NCI-H2196 (cell line): ENCODE results near the gene PAQR5.
A peak's percentile ranks its signal among the peaks of the same experiment; 100 is the strongest.

Experiments used
- DNase-seq: peaks from one replicate; lab custom pipeline; 2025; ENCODE audit not compliant: unreplicated experiment; lab: John Stamatoyannopoulos, UW

Gene PAQR5

DNA sequence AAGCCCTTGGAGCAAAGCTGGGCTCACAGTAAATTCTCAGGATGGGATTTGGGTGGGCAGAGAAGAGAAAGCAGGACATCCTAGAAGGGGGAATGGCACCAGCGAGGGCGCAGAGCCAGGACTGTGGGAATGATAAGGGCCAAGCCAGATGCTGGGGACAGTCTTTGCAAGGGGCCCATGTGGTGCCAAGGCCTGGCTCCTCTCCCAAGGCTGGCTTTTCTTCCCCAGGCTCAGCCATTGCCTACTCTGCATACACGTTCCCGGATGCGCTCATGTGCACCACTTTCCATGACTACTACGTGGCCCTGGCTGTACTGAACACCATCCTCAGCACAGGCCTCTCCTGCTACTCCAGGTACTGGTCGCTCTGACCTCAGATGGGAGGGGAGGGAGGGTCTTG is 90.7 kb downstream of the PAQR5 start:
- DNase-seq, result no peak

DNA sequence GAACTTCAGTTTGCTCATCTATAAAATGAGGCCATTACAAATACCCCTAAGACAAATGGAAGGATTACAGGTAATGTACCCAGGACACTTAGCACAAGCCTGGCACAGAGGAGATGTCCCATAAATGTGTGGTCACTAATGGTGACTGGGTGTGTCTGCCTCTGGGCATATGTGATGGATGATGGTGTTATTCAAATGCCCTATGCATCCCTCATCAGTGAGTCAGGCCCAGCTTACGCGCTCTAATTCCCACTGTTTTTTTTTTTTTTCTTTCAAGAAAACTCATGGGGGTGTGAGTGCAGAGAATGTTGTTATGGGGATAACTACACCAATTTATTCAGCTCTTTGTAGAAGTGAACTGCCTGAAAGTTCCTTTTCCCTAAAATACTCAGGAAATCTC is 91.9 kb downstream of the PAQR5 start:
- DNase-seq, result no peak

DNA sequence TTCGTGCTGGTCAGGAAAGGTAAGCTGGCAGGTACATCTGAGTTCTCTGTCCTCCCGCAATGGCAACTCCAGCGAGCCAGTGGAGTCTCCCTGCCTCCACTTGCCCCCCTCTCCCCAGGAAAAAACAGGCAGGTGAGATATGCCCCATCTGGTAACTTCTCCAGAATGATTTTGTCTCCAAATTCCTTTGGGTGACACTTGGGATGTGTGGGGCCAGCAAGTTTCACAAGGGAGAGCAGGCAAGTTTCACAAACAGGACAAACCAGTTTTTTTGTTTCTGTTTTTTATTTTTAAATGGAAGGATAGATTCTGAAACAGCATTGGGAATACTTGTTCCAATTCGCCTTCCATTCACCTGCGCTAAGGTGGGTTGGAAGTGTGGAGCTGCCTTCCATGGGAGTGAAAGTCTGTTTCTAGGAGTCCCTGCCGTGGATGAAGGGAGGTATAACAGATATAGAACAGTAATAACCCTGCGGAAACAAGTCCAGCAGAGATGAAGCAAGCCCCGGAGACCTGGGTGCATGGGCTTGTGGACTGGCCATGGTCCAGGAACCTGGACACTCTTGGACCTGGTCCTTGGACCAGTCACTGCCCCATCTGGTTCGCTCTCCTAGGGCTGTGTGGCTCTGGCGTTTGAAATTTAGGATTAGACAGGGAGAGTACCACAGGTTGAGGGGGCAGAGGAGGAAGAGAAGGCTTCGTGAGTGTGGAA is 92.5 kb downstream of the PAQR5 start:
- DNase-seq, result no peak

DNA sequence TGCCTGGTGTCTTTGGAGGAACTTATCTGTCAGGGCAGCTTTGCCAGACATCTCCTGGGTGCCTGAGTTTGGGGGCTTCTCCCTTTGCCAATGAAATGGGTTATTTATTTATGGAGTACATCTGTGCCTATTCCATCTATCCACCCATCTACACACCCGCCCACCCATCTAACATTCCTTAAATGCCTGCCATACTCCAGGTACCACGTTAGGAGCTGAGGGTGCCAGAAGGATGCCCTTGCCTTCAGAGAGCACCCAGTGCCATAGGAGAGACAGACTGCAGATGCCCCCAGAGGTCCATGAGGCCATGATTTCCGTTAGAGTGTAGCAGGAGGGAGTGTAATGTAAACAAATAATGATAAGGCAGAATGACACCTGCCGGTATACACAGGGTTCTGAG is 93.6 kb downstream of the PAQR5 start:
- no peak for DNase-seq

DNA sequence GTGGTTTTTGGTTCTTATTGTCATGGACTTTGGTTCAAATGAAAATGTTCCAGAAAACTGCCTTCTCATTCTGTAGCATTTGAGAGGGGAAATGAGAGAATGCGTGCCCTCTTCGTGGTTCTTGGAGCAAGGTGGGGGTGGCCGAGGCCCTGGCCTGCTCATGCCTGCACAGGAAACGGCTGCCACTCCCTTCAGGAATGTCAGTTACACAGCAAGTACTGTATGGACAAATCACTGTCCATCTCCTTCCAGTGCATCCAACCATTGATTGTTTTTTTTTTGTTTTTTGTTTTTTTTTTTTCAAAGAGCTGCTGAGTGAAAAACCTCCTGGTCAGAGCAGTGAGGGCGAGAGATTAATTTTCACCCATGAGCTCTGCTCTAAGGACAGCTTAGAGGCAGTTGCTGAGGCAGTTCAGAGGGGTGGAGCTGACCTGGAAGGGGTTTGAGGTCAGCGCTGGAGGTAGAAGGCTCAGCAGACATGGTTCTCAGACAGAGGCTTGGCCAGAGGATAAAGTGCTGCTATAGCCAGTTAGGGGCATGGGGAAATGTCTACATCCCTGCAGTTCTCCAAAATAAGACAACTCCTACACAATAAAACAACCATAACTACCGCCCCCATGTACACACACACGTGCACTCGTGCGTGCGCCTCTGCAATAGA is 95.2 kb downstream of the PAQR5 start:
- DNase-seq, result no peak

DNA sequence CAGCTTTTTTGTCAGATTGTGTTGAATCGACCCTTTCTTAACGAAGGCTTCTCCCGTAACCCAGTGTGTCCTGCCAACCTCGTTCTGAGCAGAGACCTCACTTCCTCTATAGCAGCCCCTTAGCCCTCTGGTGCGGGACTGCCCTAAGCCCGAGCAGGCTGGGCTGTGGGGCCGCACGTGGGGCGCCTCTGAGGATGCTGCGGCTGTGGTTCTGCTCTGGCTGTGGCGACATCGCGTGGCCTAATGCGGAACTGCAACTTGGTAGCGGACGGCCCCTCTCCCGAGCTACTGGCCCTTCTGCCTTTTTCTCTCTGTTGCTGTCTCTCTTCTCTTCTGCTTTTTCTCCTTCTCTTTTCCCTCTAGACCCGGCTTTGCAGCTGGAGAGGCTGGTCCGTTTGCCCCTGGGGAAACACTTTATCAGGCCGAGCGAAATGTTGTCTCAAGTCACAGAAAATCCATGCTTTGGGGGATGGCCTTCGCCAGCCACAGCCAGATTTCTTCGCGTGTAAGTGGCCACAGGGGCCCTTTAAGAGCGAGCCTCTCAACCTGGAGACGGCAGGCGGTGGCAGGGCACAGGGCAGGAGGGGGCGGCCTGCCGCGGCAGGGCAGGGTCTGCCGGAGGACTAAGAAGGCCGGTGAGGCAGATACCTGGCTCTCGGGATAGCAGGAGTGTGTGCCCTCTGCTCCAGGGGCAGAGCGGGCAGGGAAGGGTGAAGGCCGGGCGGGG is 96.0 kb downstream of the PAQR5 start:
- peak; percentile 54 for DNase-seq

DNA sequence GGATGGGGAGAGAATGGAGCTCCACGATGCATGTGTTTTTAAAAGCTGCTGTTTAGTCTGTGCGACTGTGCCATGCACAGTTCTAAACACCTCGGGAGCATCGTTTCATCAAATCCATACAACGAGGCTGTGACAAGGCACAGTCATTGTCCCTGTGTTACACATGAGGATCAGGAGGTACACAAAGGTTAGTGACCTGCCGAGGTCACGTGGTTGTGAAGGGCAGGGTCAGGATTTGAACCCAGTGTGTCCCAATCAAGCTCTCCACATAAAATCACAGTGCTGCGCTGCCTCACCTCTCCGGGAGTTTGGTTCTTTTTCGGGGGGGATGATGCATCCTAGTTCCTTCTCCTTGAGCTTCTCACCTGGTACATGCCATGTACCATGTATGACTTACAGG is 96.7 kb downstream of the PAQR5 start:
- DNase-seq, result no peak

DNA sequence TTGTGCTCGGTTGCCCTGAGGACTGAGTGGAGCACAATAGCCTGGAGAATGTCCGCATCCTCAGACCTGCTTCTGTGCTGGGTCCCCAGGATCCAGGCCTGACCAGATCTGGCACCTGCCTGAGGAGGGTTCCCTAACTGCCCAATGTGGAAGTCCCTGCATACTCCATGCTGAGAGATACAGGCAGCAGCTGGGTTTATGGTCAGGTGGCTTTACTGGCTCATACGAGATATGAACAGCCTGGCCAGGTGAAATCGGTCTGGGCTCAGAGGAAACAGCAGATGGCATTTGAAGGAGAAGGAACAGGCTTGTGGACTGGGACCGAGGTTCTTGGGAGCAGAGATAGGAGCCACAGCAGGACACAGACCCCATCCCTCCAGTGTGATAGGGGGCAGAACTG is 97.3 kb downstream of the PAQR5 start:
- DNase-seq, result no peak

DNA sequence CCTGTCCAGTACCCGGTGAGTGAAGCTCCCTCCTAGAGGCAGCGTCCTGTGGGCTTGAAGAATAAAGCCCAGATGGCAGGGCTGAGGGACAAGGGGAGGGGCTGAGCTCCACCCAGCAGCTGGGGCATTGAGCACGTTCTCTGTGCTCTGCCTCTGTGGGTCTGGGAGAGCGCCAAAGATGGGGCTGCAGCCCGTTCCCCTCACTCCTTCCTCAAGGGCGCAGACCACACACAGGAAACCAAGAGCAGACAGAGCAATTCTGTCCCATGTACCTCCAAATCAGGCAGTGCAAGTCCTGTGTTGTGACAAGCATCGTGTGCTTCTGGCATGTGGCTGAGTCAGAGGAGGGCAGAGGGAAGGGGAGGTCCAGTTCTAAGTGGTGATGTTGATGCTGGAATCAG is 99.8 kb downstream of the PAQR5 start:
- no peak for DNase-seq

DNA sequence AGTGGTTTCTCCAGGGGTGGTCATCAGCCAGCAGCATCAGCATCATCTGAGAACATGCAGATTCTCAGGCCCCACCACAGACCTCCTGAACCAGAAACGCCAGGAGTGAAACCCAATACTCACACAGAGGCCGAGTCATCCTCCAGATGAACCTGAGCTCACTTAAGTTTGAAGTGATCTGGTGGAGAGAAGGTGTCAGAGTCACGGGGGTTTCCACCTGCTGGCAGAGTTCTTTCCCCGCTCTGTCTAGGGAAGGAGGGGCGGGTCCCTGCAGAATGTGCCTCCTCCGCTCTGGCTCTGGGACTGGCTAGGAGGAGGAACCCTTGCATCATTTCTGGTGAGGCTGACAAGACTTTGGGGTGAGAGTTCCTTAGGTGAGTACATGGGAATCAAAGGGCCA is 102.1 kb downstream of the PAQR5 start:
- no peak for DNase-seq

DNA sequence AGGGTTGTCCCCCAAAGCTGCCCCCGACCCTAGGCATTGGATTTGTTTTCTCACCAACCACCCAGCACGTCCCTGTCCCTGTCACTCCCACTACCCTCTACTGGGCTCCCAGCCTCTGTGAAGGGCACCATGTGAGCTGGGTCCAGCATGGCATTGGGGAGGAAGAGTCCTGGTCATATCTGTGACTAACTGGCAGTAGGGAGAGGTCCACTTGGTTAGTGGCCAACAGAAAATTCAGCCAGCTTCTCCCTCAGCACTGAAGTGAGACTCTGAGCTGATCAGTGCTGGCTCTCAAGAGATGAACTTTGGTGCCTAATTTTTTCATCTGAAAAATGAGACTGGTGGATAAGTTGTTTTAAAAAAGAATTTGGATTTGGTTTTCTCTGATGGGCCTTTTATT is 104.1 kb downstream of the PAQR5 start:
- DNase-seq, result no peak

DNA sequence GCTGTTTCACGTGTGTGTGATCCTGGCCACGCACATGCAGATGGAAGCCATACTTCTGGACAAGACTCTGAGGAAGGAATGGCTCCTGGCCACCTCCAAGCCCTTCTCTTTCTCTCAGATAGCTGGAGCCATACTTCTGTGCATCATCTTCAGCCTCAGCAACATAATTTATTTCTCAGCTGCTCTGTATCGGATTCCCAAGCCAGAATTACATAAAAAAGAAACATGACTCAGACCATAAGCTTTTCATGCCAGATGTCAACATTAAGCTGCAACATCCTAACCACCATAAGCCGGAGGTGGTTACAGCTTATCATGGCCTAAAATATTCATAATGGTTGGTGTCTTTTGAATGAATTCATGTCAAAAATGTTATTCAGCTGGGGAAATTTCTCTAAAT is 104.9 kb downstream of the PAQR5 start:
- no peak for DNase-seq

DNA sequence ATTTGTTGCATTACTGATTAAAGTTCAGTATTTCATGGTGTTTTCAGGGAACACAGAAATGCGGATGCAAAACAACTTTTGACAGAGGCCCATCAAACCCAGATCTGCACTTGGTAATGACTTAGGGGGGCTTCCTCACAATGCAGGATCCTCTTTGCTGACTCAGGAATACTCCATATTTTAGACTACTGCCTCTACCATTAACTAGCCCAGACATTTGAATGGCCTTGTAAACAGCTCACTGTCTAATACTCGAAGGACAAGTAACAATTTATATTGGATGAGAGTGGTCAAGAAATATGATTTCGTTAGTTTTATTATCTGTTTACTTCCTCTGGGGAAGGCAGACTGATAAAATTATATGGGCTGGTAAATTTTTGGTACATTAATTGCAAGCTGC is 106.4 kb downstream of the PAQR5 start:
- no peak for DNase-seq

DNA sequence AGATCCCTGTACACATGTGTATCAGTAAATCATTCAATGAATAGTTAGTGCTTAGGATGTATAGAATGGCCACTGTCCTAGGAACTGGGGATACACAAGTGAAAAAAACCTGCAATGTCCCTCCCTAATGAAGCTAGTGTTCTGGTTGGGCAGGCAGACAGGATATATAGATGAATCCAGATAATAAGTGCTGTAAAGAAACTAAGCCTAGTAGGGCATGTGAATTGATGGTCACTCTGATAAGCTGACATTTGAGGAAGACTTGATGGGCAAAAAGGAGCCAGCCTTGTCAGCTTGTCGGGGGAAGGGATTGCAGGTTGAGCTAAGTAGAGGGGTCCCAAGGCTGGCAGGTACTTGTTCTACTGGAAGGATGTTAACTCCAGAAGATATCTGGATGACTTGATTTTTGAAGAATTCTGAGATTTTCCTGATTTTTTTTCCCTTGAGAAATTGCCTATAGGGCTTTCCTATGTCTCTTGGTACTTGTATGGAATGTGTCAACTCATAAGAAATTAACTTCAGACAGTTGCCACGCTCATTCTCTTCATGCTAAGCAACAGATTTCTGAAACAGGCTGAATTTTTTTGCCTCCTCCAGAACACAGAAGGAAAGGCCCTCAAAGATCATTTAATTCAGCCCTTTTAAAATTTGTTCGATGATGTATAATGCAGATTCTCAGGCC is 109.1 kb downstream of the PAQR5 start:
- DNase-seq, result no peak

DNA sequence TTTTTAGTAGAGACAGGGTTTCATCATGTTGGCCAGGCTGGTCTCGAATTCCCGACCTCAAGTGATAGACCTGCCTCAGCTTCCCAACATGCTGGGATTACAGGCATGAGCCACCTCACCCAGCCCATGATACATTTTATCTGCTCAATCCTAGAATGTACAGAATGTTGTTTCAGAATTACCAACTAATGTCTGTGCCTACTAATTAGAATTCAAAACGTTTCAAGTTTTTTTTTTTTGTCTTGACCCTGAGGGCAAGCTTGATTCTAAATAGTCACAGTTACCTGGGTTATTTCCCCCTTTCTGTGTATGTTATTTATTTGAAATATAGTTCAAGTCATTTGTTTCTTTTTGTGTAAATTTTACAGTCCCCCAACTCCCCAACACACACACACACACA is 110.1 kb downstream of the PAQR5 start:
- no peak for DNase-seq

DNA sequence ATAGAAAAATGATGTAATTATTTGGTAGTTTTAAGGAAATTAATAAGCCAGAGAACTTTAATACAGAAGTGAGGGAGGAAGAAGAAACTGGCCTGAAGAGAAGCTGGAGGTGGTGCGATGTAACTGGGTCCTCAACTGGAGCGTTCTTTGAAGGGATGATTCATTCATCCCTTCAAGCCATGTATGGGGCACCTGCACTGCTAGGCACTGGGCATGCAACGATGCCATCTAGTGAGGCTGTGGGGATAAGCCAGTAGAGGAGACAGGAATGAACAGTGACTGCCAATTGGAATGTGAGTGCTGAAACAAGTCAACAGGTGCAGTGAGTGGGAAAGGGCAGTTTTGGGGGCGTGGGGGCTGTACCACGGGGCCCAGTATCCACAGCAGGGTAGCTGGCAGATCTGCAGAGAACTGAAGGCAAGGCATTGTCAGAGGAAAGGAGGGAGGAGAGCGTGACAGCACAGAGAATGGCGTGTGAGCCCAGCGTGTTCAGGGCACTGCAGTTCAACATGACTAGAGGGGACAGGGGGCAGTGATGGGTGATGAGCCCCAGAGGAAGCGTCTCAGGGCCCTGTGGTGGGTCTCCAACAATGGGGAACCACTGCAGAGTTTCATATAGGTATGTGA is 111.6 kb downstream of the PAQR5 start:
- DNase-seq, result peak; percentile 41

DNA sequence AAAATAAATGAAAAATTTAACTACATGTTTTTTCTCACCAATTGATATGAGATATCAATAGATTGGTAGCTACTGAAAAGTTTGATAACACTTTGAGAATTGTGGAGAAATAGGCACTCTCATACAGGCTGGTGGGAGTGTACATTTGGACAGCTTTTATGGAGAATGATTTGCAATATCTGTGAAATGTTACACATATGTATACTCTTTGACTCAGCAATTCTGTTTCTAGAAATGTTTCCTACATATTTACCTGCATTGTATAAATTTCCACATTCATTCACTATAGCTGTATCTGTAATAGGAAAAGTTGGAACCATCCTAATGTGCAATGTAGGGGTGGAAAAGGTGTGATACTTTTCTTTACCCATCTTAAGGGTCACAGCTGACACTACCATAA is 113.6 kb downstream of the PAQR5 start:
- DNase-seq, result no peak

DNA sequence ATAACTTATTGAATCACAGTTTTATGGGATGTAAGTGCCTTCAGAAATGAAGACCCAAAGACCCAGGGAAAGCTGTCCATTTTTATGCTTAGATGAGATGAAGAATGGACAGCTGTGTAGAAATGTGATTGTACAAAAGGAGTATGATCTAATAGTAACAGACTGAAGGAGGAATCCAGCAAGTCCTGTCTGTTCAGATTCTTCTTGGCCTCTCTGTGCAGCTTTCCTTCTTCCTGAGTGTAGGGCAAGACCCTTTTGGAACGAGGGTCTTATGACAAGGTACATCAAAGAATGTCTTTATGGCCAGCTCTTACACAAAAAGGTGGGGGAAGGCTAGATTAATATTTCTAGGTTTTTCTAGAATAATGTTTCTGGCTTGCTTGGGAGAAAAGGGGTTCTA is 114.0 kb downstream of the PAQR5 start:
- no peak for DNase-seq

DNA sequence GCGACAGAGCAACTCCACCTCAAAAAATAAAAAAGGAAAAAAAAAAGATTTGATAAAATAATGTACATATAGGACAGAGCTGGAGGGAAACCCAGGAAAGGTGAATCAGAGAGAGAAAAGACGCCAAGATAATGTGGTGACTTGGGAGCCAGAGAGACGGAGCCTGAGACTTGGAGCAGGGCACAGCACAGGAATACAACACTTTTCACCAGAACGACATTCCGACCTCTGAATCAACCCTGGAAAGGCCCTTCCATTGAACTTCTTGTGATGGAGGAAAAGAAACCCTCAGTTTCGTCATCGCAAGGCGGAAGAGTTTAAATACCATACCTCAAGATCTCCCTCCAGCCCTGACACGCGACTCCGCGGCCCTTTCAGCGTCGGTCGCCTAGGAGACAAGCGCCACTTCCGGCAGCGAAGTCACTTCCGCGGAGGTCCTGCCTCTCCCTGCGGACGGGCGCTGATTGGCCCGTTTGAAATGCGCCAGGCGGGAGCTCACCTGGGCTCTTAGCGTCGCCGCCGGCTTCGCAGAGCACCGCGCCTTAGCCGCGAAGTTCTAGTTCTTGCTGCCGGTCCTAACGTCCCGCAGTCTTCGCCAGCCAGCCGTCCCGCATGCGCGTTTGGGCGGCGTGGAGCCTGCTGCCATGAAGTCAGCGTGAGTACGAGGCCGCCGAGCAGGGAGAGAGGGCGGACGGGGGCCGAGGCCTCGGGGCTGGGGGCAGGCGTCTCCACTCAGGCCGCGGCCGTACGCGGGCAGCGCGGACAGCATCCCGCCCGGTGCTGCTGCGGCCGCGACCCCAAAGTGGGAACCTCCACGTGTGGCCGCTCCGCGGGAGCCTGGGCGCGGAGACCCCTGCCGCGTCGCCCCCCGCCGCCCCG is 115.3 kb downstream of the PAQR5 start, which contains the start of gene KIF23:
Gene KIF23, plus strand, starts transcription at position 528 of the 879 bp plus-strand sequence. Its CDS starts 117 bp downstream, at position 645.
- peak; percentile 89 for DNase-seq

DNA sequence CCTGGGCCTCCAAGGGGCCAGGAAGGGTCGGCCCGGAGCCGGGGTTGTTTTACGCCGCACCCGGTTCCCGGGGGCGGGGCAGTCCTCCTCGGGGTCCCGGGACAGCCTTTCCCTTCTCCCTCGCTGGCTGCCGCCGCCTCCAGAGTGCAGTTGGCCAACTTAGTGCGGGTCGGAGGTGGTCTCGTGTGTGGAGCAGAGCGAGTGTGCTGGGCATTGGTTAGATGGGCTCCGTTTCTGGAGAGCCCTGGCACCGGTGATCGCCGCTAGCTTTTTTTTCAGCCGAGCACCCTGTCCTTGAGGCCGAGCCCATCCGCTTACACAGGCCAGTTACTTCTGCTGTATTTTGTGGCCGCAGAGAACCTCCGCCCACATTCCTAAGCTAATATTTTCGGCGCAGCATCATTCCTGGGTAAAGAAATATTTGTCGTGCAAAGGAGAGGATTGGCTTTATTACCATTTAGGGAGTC is 116.0 kb downstream of the PAQR5 start:
- no peak for DNase-seq
